ENCODE results near the gene PAIP2B. TPM values are rescaled to one million over a fixed set of nuclear protein-coding genes. Genes with fewer than 3 reads are reported as not detected.

The PAIP2B gene
- polyA plus RNA-seq, 1 of the 3 experiments (the other 2 are of a cell fraction): 0.20 TPM

DNA sequence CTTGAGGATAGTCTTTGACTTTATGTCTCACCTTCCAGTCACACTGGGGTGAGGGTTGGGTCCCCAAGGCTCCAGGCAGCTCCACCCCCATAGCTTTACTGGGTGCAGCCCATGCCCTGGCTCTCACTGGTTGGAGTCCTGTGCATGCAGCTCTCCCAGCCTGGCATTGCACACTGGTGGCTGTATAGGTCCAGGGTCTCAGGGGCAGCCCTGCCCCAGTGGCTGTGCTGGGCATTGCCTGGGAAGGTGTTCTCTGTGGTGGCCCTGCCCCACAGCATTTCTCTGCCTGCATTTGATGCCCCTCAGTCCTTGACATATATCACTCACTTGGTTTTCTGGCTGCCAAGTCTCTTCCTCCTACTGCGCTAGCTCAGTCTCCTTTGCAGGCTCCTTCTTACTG, 75.3 kb downstream of the PAIP2B start:
- Histone ChIP-seq H3K4me1 (ENCODE audit: control insufficient read depth in 1 of 2, insufficient read depth in 2 of 2, low read depth in 1 of 2, low read length in 1 of 2) (peaks cover 0 to 4% of the 10 kb centered on the region in 2 experiments; a peak in 1 of 4 replicates), H3K27ac (ENCODE audit: low read depth in 2 of 2, low read length in 1 of 2) (no peak overlapping the region), H3K4me2 (no peak overlapping the region), H3K9me2 (no peaks in the 10 kb centered on the region), H3K36me3 (replicated peaks in 1 of 2; ENCODE audit: control insufficient read depth in 1 of 2, insufficient read depth in 2 of 2, low read length in 1 of 2) (peaks cover 26 to 39% of the 10 kb centered on the region in 2 experiments), H4K20me1 (ENCODE audit: insufficient read depth) (no peaks in the 10 kb centered on the region), H3K9me3 (no peaks in the 10 kb centered on the region), H3F3A (replicated peaks; ENCODE audit: insufficient read depth) (peaks cover 11% of the 10 kb centered on the region), H3K4me3 (ENCODE audit: low read depth in 2 of 2, low read length in 1 of 2) (no peak overlapping the region), H3K9ac (no peak overlapping the region), H3K27me3 (ENCODE audit: insufficient read depth) (peaks cover 5% of the 10 kb centered on the region; the same call in 1 of the 2 replicates), H2AFZ (ENCODE audit: low read depth) (no peak overlapping the region), H3K79me2 (ENCODE audit: insufficient read depth) (no peaks in the 10 kb centered on the region)
- 94% methylated on average over 1 of the region's 1 CpG for WGBS (ENCODE audit: low lambda C conversion rate)
- ChIA-PET POLR2A (no interaction called here), CTCF (interaction anchor here (1.2 to 4.6 kb wide), 4 partner anchors 18 to 359 kb away, joined by 3 to 18 read pairs (median 3); no protein-coding TSS in a partner anchor)
- no peak for DNase-seq
- TF ChIP-seq TCF12 (IDR thresholded peaks at IDR 0.05) (no peak), EP300 (IDR thresholded peaks at IDR 0.05; ENCODE audit: borderline replicate concordance in 1 of 2, low read depth in 1 of 2, low read length in 1 of 2) (no peak), MXI1 (IDR thresholded peaks at IDR 0.05; ENCODE audit: low read depth, low read length) (no peak), NFIC (IDR thresholded peaks at IDR 0.05; ENCODE audit: borderline replicate concordance) (no peak), MEF2A (IDR thresholded peaks at IDR 0.05; ENCODE audit: borderline replicate concordance, low read depth) (no peak), SMC3 (IDR thresholded peaks at IDR 0.05; ENCODE audit: low read depth, low read length) (no peak), TAF1 (IDR thresholded peaks at IDR 0.05; ENCODE audit: borderline replicate concordance, low read depth, low read length) (no peak), FOXM1 (IDR thresholded peaks at IDR 0.05; ENCODE audit: low read depth) (no peak), TEAD4 (IDR thresholded peaks at IDR 0.05; ENCODE audit: borderline replicate concordance, insufficient read depth) (no peak), RXRA (IDR thresholded peaks at IDR 0.05; ENCODE audit: borderline replicate concordance, low read depth) (no peak), CHD2 (IDR thresholded peaks at IDR 0.05; ENCODE audit: low read length, partially characterized antibody) (no peak), YY1 (IDR thresholded peaks at IDR 0.05; ENCODE audit: low read depth) (no peak), RCOR1 (IDR thresholded peaks at IDR 0.05; ENCODE audit: low read length) (no peak), FOSL2 (IDR thresholded peaks at IDR 0.05; ENCODE audit: borderline replicate concordance, low read depth) (no peak)
- TF ChIP-seq, protein P1, sequence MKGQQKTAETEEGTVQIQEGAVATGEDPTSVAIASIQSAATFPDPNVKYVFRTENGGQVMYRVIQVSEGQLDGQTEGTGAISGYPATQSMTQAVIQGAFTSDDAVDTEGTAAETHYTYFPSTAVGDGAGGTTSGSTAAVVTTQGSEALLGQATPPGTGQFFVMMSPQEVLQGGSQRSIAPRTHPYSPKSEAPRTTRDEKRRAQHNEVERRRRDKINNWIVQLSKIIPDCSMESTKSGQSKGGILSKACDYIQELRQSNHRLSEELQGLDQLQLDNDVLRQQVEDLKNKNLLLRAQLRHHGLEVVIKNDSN (IDR thresholded peaks at IDR 0.05; ENCODE audit: borderline replicate concordance, low read depth): no peak
- TF ChIP-seq, protein P2, sequence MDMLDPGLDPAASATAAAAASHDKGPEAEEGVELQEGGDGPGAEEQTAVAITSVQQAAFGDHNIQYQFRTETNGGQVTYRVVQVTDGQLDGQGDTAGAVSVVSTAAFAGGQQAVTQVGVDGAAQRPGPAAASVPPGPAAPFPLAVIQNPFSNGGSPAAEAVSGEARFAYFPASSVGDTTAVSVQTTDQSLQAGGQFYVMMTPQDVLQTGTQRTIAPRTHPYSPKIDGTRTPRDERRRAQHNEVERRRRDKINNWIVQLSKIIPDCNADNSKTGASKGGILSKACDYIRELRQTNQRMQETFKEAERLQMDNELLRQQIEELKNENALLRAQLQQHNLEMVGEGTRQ (IDR thresholded peaks at IDR 0.05; ENCODE audit: borderline replicate concordance, low read depth, low read length): no peak
- TF ChIP-seq, protein P3, sequence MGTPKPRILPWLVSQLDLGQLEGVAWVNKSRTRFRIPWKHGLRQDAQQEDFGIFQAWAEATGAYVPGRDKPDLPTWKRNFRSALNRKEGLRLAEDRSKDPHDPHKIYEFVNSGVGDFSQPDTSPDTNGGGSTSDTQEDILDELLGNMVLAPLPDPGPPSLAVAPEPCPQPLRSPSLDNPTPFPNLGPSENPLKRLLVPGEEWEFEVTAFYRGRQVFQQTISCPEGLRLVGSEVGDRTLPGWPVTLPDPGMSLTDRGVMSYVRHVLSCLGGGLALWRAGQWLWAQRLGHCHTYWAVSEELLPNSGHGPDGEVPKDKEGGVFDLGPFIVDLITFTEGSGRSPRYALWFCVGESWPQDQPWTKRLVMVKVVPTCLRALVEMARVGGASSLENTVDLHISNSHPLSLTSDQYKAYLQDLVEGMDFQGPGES (IDR thresholded peaks at IDR 0.05; ENCODE audit: low read depth, low read length): no peak
- TF ChIP-seq, protein P4, sequence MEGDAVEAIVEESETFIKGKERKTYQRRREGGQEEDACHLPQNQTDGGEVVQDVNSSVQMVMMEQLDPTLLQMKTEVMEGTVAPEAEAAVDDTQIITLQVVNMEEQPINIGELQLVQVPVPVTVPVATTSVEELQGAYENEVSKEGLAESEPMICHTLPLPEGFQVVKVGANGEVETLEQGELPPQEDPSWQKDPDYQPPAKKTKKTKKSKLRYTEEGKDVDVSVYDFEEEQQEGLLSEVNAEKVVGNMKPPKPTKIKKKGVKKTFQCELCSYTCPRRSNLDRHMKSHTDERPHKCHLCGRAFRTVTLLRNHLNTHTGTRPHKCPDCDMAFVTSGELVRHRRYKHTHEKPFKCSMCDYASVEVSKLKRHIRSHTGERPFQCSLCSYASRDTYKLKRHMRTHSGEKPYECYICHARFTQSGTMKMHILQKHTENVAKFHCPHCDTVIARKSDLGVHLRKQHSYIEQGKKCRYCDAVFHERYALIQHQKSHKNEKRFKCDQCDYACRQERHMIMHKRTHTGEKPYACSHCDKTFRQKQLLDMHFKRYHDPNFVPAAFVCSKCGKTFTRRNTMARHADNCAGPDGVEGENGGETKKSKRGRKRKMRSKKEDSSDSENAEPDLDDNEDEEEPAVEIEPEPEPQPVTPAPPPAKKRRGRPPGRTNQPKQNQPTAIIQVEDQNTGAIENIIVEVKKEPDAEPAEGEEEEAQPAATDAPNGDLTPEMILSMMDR (IDR thresholded peaks at IDR 0.05): no peak
- TF ChIP-seq, protein P5, sequence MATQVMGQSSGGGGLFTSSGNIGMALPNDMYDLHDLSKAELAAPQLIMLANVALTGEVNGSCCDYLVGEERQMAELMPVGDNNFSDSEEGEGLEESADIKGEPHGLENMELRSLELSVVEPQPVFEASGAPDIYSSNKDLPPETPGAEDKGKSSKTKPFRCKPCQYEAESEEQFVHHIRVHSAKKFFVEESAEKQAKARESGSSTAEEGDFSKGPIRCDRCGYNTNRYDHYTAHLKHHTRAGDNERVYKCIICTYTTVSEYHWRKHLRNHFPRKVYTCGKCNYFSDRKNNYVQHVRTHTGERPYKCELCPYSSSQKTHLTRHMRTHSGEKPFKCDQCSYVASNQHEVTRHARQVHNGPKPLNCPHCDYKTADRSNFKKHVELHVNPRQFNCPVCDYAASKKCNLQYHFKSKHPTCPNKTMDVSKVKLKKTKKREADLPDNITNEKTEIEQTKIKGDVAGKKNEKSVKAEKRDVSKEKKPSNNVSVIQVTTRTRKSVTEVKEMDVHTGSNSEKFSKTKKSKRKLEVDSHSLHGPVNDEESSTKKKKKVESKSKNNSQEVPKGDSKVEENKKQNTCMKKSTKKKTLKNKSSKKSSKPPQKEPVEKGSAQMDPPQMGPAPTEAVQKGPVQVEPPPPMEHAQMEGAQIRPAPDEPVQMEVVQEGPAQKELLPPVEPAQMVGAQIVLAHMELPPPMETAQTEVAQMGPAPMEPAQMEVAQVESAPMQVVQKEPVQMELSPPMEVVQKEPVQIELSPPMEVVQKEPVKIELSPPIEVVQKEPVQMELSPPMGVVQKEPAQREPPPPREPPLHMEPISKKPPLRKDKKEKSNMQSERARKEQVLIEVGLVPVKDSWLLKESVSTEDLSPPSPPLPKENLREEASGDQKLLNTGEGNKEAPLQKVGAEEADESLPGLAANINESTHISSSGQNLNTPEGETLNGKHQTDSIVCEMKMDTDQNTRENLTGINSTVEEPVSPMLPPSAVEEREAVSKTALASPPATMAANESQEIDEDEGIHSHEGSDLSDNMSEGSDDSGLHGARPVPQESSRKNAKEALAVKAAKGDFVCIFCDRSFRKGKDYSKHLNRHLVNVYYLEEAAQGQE (IDR thresholded peaks at IDR 0.05; ENCODE audit: low read depth, low read length): no peak
